ENCODE data around the gene RRAGC. TPM values are rescaled to one million over a fixed set of nuclear protein-coding genes. Genes with fewer than 3 reads are reported as not detected.

The RRAGC gene
- total RNA-seq, 2 donors from 2014 or later = 9.2 to 22.6 TPM

DNA sequence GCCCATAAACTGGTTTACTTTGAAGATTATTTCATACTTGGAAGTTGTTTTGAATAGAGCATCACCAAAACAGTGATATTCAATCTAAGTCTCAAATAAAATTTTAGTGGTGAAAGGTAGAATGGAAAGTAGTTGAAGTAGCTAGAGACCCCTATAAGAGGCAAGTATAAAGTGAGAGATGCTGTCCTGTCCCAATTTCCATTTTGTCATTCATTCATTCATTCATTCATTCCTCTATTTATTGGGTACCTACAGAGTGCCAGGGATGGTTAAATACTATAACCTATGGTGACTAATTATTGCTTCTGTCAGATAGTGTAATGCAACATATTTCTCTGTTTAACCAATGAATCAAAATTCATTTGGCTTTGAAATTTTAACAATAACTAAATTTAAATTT lies 32.7 kb downstream of the RRAGC start:
- intact Hi-C loops (cut with DNase I) = no loop called here
- TF ChIP-seq, protein P1, sequence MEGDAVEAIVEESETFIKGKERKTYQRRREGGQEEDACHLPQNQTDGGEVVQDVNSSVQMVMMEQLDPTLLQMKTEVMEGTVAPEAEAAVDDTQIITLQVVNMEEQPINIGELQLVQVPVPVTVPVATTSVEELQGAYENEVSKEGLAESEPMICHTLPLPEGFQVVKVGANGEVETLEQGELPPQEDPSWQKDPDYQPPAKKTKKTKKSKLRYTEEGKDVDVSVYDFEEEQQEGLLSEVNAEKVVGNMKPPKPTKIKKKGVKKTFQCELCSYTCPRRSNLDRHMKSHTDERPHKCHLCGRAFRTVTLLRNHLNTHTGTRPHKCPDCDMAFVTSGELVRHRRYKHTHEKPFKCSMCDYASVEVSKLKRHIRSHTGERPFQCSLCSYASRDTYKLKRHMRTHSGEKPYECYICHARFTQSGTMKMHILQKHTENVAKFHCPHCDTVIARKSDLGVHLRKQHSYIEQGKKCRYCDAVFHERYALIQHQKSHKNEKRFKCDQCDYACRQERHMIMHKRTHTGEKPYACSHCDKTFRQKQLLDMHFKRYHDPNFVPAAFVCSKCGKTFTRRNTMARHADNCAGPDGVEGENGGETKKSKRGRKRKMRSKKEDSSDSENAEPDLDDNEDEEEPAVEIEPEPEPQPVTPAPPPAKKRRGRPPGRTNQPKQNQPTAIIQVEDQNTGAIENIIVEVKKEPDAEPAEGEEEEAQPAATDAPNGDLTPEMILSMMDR (IDR thresholded peaks at IDR 0.05) = no peak
- TF ChIP-seq POLR2A (IDR thresholded peaks at IDR 0.05) (no peak), POLR2AphosphoS5 (IDR thresholded peaks at IDR 0.05) (no peak)

GRCh38 chr1:38826262-38826661 lies 33.3 kb downstream of the RRAGC start:
- intact Hi-C loops (cut with DNase I) = no loop called here
- H3K9me3 ChIP-seq = no peaks in the 10 kb centered on the region
- 33% methylated on average over 3 of the region's 3 CpGs for WGBS
- no peak overlapping the region for H3K4me3 ChIP-seq
- no peak for DNase-seq (ENCODE audit: low spot score)
- TF ChIP-seq POLR2A (IDR thresholded peaks at IDR 0.05) = no peak
- TF ChIP-seq, protein P1 (IDR thresholded peaks at IDR 0.05) = no peak
- no peak for TF ChIP-seq POLR2AphosphoS5 (IDR thresholded peaks at IDR 0.05)
- no peak overlapping the region for H3K27ac ChIP-seq
- H3K27me3 ChIP-seq (replicated peaks; ENCODE audit: insufficient read depth) = no peaks in the 10 kb centered on the region
- H3K36me3 ChIP-seq = no peaks in the 10 kb centered on the region
- no peaks in the 10 kb centered on the region for H3K4me1 ChIP-seq (replicated peaks)

More for the DNA sequence above, 32.7 kb downstream of the RRAGC start:
- H3K4me3 ChIP-seq = no peak overlapping the region
- no peaks in the 10 kb centered on the region for H3K27me3 ChIP-seq (replicated peaks; ENCODE audit: insufficient read depth)
- DNase-seq (ENCODE audit: low spot score) = no peak
- no peaks in the 10 kb centered on the region for H3K36me3 ChIP-seq
- H3K9me3 ChIP-seq = no peaks in the 10 kb centered on the region
- H3K27ac ChIP-seq = no peak overlapping the region
- H3K4me1 ChIP-seq (replicated peaks) = no peaks in the 10 kb centered on the region

DNA sequence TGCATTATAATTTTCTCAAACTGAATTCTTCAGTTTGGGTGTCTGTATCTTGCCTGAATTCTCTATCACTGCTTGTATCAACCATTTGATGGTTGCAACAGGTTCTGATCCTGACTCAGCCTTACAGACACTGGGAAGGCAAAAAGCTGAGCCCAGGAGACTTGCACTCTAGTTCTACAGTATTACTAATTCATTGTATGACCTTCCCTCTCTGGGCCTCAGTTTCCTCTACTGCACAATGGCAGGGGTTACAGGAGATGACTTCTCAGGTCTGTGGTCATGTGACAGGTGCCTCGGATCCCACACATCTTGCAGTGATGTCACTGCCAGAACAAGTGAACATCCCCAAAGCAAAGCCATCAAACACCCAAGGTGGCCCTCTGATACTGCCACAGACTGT lies 38.7 kb downstream of the RRAGC start:
- Histone ChIP-seq H3K36me3 (no peaks in the 10 kb centered on the region), H3K4me3 (no peak overlapping the region), H3K27ac (no peak overlapping the region), H3K27me3 (replicated peaks; ENCODE audit: insufficient read depth) (peaks cover 6% of the 10 kb centered on the region), H3K4me1 (replicated peaks) (no peaks in the 10 kb centered on the region), H3K9me3 (no peaks in the 10 kb centered on the region)
- no peak for TF ChIP-seq POLR2AphosphoS5 (IDR thresholded peaks at IDR 0.05)
- TF ChIP-seq POLR2A (IDR thresholded peaks at IDR 0.05) = no peak
- TF ChIP-seq, protein P1 (IDR thresholded peaks at IDR 0.05) = no peak
- 45% methylated on average over 1 of the region's 1 CpG for WGBS
- DNase-seq (ENCODE audit: low spot score) = no peak
- intact Hi-C loops (cut with DNase I) = no loop called here

- Histone ChIP-seq H3K36me3 (no peaks in the 10 kb centered on the region), H3K9me3 (no peaks in the 10 kb centered on the region), H3K27ac (no peak overlapping the region), H3K4me1 (replicated peaks) (no peaks in the 10 kb centered on the region), H3K4me3 (no peak overlapping the region), H3K27me3 (replicated peaks; ENCODE audit: insufficient read depth) (peaks cover 6% of the 10 kb centered on the region)
- intact Hi-C loops (cut with DNase I) = no loop called here
- no peak for TF ChIP-seq POLR2AphosphoS5 (IDR thresholded peaks at IDR 0.05)
- no peak for TF ChIP-seq POLR2A (IDR thresholded peaks at IDR 0.05)
- TF ChIP-seq, protein P1 (IDR thresholded peaks at IDR 0.05) = no peak
- WGBS = 73% methylated on average over 2 of the region's 2 CpGs
- no peak for DNase-seq (ENCODE audit: low spot score)
Measured at GRCh38 chr1:38819516-38819915, 40.1 kb downstream of the RRAGC start.

GRCh38 chr1:38819040-38819439 lies 40.5 kb downstream of the RRAGC start:
- WGBS = 29% methylated on average over 10 of the region's 10 CpGs
- peaks cover 7% of the 10 kb centered on the region for H3K27me3 ChIP-seq (replicated peaks; ENCODE audit: insufficient read depth)
- no peak overlapping the region for H3K27ac ChIP-seq
- no peak overlapping the region for H3K4me3 ChIP-seq
- TF ChIP-seq POLR2AphosphoS5 (IDR thresholded peaks at IDR 0.05) (no peak), POLR2A (IDR thresholded peaks at IDR 0.05) (no peak)
- TF ChIP-seq, protein P1 (IDR thresholded peaks at IDR 0.05) = no peak
- no peaks in the 10 kb centered on the region for H3K9me3 ChIP-seq
- intact Hi-C loops (cut with DNase I) = no loop called here
- no peak for DNase-seq (ENCODE audit: low spot score)
- H3K36me3 ChIP-seq = no peaks in the 10 kb centered on the region
- no peaks in the 10 kb centered on the region for H3K4me1 ChIP-seq (replicated peaks)

Measured in prostate gland (tissue), 2 donors.